GM12878 (cell line): Measurements from ENCODE around the gene COPS8. TPM values are rescaled to one million over a fixed set of nuclear protein-coding genes. Genes with fewer than 3 reads are reported as not detected.

Source experiments
- BHLHE40 ChIP-seq, 2 experiments: fragments of 450-650 bp in 1 of 2; IDR thresholded peaks; 2 replicates each; pipeline ENCODE4 v1.6.1; 2011 to 2017; ENCODE audit warnings: low read depth in 2 of 2, borderline replicate concordance in 1 of 2, improper control_type of control experiment in 1 of 2, low read length in 1 of 2, mild to moderate bottlenecking in 1 of 2
- BMI1 ChIP-seq: fragments of 450-650 bp; IDR thresholded peaks from 2 replicates; pipeline ENCODE4 v1.6.1; 2016; ENCODE audit warnings: mild to moderate bottlenecking, moderate library complexity, borderline replicate concordance
- CHD1 ChIP-seq: IDR thresholded peaks from 2 replicates; pipeline ENCODE4 v1.6.1; 2012; ENCODE audit warnings: low read depth, low read length, improper control_type of control experiment
- EED ChIP-seq: sonication (generic); IDR thresholded peaks from 2 replicates; pipeline ENCODE4 v1.6.1; 2016; ENCODE audit warnings: antibody characterized with exemption, low read depth
- EGR1 ChIP-seq, 2 experiments: IDR thresholded peaks; 1 replicate in 1 of 2; 2 replicates in 1 of 2; pipeline ENCODE4 v1.6.1; 2011 to 2012; ENCODE audit warnings: low read depth in 2 of 2, low read length in 2 of 2, borderline replicate concordance in 1 of 2, mild to moderate bottlenecking in 1 of 2, moderate library complexity in 1 of 2
- EZH2 ChIP-seq: IDR thresholded peaks from 2 replicates; pipeline ENCODE4 v1.6.1; 2012; ENCODE audit warnings: low read depth, mild to moderate bottlenecking, control low read depth, inconsistent platforms, low read length, borderline replicate concordance; ENCODE audit not compliant: control insufficient read depth
- HDAC6 ChIP-seq: fragments of 200-600 bp; sonication (generic); IDR thresholded peaks from one replicate; pipeline ENCODE4 v1.8.0; 2017; ENCODE audit warnings: antibody characterized with exemption; ENCODE audit not compliant: unreplicated experiment
- NBN ChIP-seq: fragments of 450-650 bp; IDR thresholded peaks from 2 replicates; pipeline ENCODE4 v1.6.1; 2016
- RCOR1 ChIP-seq: conservative IDR thresholded peaks from 2 replicates; pipeline ENCODE4 v1.6.1; 2012; ENCODE audit warnings: low read depth, low read length, improper control_type of control experiment
- RELA ChIP-seq: fragments of 450-650 bp; IDR thresholded peaks from 2 replicates; pipeline ENCODE4 v1.8.0; 2014; ENCODE audit warnings: borderline replicate concordance; ENCODE audit not compliant: partially characterized antibody
- ZNF622 ChIP-seq: fragments of 450-650 bp; IDR thresholded peaks from 2 replicates; pipeline ENCODE4 v1.6.1; 2017; ENCODE audit warnings: mild to moderate bottlenecking, inconsistent platforms
- polyA plus RNA-seq, 11 experiments: library from polyadenylated mRNA; depleted of rRNA in 4 of 11; unstranded in 6 of 11; stranded (reverse) in 5 of 11; fragments of >200 nt; fragmentation: Nextera tagmentation in 4 of 11; fragmentation: Illumina TruSeq in 1 of 11; extraction: Ambion mirVana in 4 of 11; extraction: Trizol in 1 of 11; gene quantifications; 1 replicate in 1 of 11; 2 replicates in 10 of 11; pipeline versions ENCODE4 v1.2.1 to v1.2.3, GENCODE V29; 2011 to 2016; ENCODE audit warnings: inconsistent platforms in 2 of 11, missing spikeins in 2 of 11, low read depth in 1 of 11
- total RNA-seq, 4 experiments: library from RNA; depleted of rRNA in 3 of 4; stranded (reverse); fragments of >200 nt in 3 of 4; fragmentation: Illumina TruSeq in 1 of 4; extraction: Trizol in 1 of 4; gene quantifications; 2 replicates each; pipeline versions ENCODE4 v1.2.1 to v1.2.3, GENCODE V29; 2013 to 2021
- TF ChIP-seq, protein P1 (sequence below): fragments of 450-650 bp; IDR thresholded peaks from 2 replicates; pipeline ENCODE4 v1.6.1; 2017; ENCODE audit warnings: borderline replicate concordance
- TF ChIP-seq, protein P2 (sequence below): fragments of 450-650 bp; IDR thresholded peaks from 2 replicates; pipeline ENCODE4 v1.6.1; 2016; ENCODE audit warnings: mild to moderate bottlenecking, moderate library complexity, borderline replicate concordance
- TF ChIP-seq, protein P3 (sequence below): fragments of 450-650 bp; formaldehyde crosslinking; IDR thresholded peaks from 2 replicates; pipeline ENCODE4 v1.5.0; 2022; ENCODE audit warnings: mild to moderate bottlenecking, missing genetic modification characterization
- TF ChIP-seq, protein P4 (sequence below): fragments of 450-650 bp; IDR thresholded peaks from 2 replicates; pipeline ENCODE4 v1.6.1; 2017; ENCODE audit warnings: mild to moderate bottlenecking, moderate library complexity

Gene COPS8
- total and polyA plus RNA-seq, 10 of the 15 experiments (the other 5 are each of a cell fraction or from before 2014, with no cell fraction given): 44.0 to 134 (median 107) TPM

DNA sequence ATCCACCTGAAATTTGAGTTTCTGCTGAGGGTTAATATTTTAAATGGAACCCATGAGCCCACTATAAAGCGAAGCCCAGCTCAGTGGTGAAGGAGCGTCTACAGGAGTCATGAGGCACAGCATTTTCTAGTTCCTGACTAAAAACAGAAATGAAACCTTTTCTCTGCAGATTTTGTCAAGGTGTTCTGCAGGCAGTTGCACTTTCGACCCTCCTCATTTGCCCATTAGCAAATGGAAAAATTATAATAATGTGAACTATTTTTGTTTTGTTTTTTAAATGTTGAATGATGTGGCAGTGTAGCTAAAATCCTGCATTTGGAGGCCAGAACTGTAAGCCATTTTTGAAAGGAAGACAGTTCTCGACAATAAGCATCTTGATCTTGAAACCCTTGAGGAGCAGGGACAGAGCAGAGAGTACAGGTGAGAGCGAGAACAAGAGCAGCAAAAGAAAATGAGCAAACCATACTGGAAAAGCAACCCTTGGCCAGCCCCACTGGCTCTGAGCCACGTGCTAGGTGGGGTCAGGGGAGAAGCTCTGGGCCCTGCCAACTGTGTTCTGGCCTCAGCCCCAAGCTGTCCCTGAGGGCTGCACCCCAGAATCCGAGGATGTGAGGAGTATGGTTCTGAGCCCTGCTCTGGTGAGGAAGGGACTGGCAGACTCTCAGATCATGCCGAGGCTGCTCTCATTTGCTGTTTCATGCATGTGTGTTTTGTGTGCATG lies 26.4 kb upstream of the COPS8 start (continued):
- TF ChIP-seq, protein P1, sequence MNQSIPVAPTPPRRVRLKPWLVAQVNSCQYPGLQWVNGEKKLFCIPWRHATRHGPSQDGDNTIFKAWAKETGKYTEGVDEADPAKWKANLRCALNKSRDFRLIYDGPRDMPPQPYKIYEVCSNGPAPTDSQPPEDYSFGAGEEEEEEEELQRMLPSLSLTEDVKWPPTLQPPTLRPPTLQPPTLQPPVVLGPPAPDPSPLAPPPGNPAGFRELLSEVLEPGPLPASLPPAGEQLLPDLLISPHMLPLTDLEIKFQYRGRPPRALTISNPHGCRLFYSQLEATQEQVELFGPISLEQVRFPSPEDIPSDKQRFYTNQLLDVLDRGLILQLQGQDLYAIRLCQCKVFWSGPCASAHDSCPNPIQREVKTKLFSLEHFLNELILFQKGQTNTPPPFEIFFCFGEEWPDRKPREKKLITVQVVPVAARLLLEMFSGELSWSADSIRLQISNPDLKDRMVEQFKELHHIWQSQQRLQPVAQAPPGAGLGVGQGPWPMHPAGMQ: no peak
- TF ChIP-seq, protein P2, sequence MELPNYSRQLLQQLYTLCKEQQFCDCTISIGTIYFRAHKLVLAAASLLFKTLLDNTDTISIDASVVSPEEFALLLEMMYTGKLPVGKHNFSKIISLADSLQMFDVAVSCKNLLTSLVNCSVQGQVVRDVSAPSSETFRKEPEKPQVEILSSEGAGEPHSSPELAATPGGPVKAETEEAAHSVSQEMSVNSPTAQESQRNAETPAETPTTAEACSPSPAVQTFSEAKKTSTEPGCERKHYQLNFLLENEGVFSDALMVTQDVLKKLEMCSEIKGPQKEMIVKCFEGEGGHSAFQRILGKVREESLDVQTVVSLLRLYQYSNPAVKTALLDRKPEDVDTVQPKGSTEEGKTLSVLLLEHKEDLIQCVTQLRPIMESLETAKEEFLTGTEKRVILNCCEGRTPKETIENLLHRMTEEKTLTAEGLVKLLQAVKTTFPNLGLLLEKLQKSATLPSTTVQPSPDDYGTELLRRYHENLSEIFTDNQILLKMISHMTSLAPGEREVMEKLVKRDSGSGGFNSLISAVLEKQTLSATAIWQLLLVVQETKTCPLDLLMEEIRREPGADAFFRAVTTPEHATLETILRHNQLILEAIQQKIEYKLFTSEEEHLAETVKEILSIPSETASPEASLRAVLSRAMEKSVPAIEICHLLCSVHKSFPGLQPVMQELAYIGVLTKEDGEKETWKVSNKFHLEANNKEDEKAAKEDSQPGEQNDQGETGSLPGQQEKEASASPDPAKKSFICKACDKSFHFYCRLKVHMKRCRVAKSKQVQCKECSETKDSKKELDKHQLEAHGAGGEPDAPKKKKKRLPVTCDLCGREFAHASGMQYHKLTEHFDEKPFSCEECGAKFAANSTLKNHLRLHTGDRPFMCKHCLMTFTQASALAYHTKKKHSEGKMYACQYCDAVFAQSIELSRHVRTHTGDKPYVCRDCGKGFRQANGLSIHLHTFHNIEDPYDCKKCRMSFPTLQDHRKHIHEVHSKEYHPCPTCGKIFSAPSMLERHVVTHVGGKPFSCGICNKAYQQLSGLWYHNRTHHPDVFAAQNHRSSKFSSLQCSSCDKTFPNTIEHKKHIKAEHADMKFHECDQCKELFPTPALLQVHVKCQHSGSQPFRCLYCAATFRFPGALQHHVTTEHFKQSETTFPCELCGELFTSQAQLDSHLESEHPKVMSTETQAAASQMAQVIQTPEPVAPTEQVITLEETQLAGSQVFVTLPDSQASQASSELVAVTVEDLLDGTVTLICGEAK: no peak
- no peak for TF ChIP-seq RELA
- 0 out of 2 replicates have a peak, but pooled peaks have one; percentile 90 for TF ChIP-seq RCOR1
- TF ChIP-seq NBN: peak; percentile 46; the same call in 1 of the 2 replicates
- TF ChIP-seq EED: 0 out of 2 replicates have a peak, but pooled peaks have one; percentile 39
- TF ChIP-seq, protein P3, sequence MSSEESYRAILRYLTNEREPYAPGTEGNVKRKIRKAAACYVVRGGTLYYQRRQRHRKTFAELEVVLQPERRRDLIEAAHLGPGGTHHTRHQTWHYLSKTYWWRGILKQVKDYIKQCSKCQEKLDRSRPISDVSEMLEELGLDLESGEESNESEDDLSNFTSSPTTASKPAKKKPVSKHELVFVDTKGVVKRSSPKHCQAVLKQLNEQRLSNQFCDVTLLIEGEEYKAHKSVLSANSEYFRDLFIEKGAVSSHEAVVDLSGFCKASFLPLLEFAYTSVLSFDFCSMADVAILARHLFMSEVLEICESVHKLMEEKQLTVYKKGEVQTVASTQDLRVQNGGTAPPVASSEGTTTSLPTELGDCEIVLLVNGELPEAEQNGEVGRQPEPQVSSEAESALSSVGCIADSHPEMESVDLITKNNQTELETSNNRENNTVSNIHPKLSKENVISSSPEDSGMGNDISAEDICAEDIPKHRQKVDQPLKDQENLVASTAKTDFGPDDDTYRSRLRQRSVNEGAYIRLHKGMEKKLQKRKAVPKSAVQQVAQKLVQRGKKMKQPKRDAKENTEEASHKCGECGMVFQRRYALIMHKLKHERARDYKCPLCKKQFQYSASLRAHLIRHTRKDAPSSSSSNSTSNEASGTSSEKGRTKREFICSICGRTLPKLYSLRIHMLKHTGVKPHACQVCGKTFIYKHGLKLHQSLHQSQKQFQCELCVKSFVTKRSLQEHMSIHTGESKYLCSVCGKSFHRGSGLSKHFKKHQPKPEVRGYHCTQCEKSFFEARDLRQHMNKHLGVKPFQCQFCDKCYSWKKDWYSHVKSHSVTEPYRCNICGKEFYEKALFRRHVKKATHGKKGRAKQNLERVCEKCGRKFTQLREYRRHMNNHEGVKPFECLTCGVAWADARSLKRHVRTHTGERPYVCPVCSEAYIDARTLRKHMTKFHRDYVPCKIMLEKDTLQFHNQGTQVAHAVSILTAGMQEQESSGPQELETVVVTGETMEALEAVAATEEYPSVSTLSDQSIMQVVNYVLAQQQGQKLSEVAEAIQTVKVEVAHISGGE (CRISPR knock-in tag): no peak
- no peak for TF ChIP-seq EGR1 (IDR thresholded peaks at IDR 0.05; ENCODE audit: borderline replicate concordance in 1 of 2, low read depth in 2 of 2, low read length in 2 of 2)
- TF ChIP-seq, protein P4, sequence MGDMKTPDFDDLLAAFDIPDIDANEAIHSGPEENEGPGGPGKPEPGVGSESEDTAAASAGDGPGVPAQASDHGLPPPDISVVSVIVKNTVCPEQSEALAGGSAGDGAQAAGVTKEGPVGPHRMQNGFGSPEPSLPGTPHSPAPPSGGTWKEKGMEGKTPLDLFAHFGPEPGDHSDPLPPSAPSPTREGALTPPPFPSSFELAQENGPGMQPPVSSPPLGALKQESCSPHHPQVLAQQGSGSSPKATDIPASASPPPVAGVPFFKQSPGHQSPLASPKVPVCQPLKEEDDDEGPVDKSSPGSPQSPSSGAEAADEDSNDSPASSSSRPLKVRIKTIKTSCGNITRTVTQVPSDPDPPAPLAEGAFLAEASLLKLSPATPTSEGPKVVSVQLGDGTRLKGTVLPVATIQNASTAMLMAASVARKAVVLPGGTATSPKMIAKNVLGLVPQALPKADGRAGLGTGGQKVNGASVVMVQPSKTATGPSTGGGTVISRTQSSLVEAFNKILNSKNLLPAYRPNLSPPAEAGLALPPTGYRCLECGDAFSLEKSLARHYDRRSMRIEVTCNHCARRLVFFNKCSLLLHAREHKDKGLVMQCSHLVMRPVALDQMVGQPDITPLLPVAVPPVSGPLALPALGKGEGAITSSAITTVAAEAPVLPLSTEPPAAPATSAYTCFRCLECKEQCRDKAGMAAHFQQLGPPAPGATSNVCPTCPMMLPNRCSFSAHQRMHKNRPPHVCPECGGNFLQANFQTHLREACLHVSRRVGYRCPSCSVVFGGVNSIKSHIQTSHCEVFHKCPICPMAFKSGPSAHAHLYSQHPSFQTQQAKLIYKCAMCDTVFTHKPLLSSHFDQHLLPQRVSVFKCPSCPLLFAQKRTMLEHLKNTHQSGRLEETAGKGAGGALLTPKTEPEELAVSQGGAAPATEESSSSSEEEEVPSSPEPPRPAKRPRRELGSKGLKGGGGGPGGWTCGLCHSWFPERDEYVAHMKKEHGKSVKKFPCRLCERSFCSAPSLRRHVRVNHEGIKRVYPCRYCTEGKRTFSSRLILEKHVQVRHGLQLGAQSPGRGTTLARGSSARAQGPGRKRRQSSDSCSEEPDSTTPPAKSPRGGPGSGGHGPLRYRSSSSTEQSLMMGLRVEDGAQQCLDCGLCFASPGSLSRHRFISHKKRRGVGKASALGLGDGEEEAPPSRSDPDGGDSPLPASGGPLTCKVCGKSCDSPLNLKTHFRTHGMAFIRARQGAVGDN: no peak
- no peak for TF ChIP-seq ZNF622
- TF ChIP-seq HDAC6: no peak
- TF ChIP-seq EZH2: no peak
- peak; percentile 45; the same call in 1 of the 2 replicates for TF ChIP-seq BMI1
- peak in 1 of 2 experiments; percentile 62; a peak in 1 of 4 replicates for TF ChIP-seq BHLHE40 (IDR thresholded peaks at IDR 0.05; ENCODE audit: borderline replicate concordance in 1 of 2, low read depth in 2 of 2, low read length in 1 of 2)
- TF ChIP-seq CHD1: 0 out of 2 replicates have a peak, but pooled peaks have one; percentile 51
